Measurements from ENCODE around the gene IRAK3.
A peak's percentile ranks its signal among the peaks of the same experiment; 100 is the strongest.

The IRAK3 gene

GRCh38 chr12:66188584-66189485 is at the start of gene IRAK3:
IRAK3 (plus strand) TSS chr12:66189214; CDS start chr12:66189300, 86 bp downstream.
- no peak for DNase-seq (ENCODE audit: low spot score)

DNA sequence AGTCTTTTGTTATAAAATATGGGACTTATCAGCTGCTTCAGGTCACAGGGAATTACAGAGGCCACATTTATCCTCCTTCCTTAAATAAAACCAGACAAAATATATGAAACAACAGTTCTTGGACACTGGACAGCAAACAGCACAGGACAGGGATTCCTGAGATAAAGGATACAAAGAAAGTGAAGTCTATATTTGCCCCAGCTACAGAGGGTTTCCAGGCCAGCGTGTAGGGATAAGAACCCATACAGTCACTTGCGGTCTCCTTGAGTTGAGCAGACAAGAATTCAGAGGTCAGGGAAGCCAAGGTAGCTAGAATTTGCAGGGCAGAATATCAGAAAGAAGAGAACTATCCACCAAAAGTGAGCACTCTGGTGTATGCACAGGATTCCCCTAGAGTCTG is 49.7 kb upstream of the IRAK3 start:
- no peak for DNase-seq (ENCODE audit: low spot score)

DNA sequence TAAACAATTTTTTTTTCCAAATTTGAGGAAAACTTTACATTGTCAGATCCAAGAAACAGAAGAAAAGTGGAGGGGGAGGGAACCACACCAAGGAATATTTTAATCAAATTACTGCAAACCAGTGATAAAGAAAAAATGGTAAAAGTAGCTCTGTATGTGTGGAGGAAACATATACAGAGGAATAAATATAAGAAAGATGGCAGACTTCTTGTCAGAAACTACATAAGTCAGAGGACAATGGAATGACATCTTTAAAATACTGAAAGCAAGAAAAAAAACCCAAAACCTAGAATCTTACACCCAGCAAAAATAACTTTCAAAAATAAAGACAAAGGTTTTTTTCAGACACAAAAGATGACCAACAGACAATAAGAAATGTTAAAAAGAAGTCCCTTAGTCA is 48.3 kb upstream of the IRAK3 start:
- no peak for DNase-seq (ENCODE audit: low spot score)

GRCh38 chr12:66141299-66141698 is 47.7 kb upstream of the IRAK3 start:
- DNase-seq (ENCODE audit: low spot score), result no peak

DNA sequence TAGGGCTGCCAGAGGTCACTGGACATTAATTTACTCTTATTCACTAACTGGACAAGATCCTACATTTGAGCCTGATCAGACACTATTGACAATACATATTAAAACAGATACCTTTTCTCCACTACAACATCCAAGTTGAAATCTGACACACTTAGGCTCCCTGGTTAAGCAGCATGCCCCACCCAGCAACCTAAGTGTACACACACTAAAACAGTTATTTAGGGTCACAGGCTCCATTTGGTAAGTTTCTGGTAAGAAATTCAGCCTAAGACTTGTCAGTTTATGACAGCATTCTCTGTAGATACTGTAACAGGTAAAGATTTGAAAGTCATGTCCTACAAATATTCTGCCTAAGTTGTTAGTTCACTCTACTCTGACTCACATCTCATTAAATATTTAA is 46.2 kb upstream of the IRAK3 start:
- DNase-seq (ENCODE audit: low spot score), result no peak

DNA sequence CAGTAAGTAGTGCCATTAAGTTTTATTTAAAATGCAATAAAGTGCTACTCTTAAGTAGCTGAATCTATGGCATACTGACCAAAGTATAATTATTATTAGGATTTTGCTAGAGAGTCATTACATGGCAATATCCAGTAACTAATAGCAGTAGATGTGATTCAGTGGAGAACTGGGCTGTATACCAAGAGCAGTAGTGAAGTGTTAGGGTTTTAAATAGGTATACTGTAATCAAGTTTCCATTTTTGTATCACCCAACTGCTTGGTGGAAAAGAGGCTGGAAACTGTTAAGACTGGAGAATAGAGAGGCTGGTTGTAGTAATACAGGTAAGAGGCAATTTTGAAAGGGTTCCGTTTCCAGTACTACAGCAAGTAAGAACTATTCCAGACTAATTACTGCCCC is 45.1 kb upstream of the IRAK3 start:
- DNase-seq (ENCODE audit: low spot score), result no peak

GRCh38 chr12:66144791-66145754 is 43.9 kb upstream of the IRAK3 start:
- DNase-seq (ENCODE audit: low spot score), result no peak

- no peak for DNase-seq (ENCODE audit: low spot score)
These were observed 39.2 kb upstream of the IRAK3 start for GRCh38 chr12:66149702-66150398.

DNA sequence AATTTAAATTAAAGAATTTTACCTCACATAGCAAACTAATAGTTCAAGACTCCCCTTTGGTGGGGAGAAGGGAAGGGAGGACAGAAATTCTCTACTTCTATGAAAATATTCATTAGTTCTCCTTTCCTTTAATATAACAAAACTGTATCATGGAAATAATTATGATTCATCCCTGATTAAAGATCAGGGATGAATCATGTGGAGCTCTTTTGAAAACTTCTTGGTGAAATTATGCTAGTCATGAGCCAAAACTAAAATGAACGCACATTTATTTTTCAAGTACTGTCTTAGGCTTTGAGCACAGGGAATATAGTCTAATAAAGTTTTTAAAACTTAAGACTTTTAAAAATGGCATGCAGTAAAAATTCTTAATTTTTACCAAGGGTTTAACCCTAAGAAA is 36.3 kb upstream of the IRAK3 start:
- DNase-seq (ENCODE audit: low spot score), result no peak

DNA sequence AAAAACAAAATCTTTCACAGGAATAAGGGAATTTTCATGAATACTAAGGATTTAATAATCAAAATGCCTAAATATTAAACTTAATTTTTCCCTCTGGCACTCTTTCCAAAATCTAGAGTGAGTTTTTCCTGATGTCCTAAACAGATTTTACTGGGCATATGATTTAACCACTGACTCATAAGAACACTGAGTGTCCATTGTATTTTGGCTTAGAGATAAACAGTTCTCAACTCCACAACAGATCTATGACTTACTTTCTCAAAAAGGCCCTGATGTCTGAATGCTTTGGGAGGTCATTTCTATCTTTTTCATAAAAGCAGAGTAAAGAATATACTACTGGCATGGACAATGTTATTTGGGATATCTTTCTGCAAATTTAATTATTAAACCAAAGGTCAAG is 34.2 kb upstream of the IRAK3 start:
- DNase-seq (ENCODE audit: low spot score), result no peak

GRCh38 chr12:66156654-66157053 is 32.4 kb upstream of the IRAK3 start:
- DNase-seq (ENCODE audit: low spot score), result no peak

GRCh38 chr12:66159123-66159522 is 29.9 kb upstream of the IRAK3 start:
- no peak for DNase-seq (ENCODE audit: low spot score)

DNA sequence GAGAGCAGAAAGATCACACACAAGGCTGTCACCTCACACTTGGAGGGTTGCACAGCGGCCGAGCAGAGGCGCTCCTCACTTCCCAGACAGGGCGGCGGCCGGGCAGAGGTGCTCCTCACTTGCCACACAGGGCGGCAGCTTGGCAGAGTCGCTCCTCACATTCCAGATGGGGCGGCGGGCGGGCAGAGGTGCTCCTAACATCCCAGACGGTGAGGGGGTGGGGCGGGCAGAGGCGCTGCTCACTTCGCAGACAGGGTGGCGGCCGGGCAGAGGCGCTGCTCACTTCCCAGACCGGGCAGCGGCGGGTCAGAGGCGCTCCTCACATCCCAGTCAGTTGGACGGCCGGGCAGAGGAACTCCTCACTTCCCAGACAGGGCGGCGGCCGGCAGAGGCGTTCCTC is 28.3 kb upstream of the IRAK3 start:
- no peak for DNase-seq (ENCODE audit: low spot score)

DNA sequence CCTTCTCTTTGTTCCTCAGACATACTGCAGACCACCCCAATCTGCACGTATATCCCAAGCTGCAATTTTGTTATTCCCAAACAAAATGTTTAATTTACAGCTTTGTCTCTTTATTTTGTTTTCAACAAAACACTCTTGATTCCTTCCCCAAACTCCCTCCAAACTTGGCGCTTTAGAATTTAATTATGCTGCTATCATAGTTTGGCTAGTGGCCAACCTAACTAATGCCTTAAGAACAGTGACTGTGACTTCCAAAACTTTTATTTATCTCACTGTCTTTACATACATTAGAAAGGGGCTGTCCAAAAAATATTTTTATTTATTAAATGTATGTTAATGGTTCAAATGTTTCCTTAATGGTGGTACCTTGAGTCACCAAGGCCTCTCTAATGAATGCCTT is 26.3 kb upstream of the IRAK3 start:
- DNase-seq (ENCODE audit: low spot score), result no peak

DNA sequence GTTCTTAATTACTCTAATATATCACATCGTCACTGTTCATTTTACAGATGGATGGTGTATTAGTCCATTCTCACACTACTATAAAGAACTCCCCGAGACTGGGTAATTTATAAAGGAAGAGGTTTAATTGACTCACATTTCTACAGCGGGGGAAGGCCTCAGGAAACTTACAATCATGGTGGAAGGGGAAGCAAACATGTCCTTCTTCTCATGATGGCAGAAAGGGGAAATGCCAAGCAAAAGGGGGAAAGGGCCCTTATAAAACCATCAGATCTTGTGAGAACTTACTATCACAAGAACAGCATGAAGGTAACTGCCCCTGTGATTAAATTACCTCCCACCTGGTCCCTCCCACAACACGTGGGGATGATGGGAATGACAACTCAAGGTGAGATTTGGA is 25.7 kb upstream of the IRAK3 start:
- DNase-seq (ENCODE audit: low spot score), result no peak

GRCh38 chr12:66164349-66164821 is 24.6 kb upstream of the IRAK3 start:
- DNase-seq (ENCODE audit: low spot score), result no peak

DNA sequence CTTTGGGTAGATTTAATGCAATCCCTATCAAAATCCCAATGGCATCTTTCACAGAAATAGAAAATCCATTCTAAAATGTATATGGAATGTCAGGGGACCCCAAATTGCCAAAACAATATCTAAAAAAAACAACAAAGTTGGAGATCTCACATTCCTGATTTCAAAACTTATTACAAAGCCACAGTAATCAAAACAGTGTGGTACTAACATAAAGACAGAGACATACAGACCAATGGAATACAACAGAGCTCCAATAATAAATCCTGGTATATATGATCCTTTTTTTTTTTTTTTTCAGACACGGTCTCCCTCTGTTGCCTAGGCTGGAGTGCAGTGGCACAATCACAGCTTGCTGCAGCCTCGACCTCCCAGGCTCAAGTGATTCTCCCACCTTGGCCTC is 23.9 kb upstream of the IRAK3 start:
- no peak for DNase-seq (ENCODE audit: low spot score)

- DNase-seq (ENCODE audit: low spot score), result no peak
These were observed 22.5 kb upstream of the IRAK3 start for GRCh38 chr12:66166561-66166960.

GRCh38 chr12:66168410-66168809 is 20.6 kb upstream of the IRAK3 start:
- no peak for DNase-seq (ENCODE audit: low spot score)

GRCh38 chr12:66169221-66170170 is 19.5 kb upstream of the IRAK3 start, which contains the start of gene TMBIM4:
TMBIM4 (minus strand) TSS chr12:66169996; CDS start chr12:66169951, 45 bp downstream.
- DNase-seq (ENCODE audit: low spot score), result peak; percentile 89

- DNase-seq (ENCODE audit: low spot score), result no peak
These were observed 18.4 kb upstream of the IRAK3 start for GRCh38 chr12:66170606-66171005.
